ENCODE measurements around the gene BNC2.

BNC2 gene

DNA sequence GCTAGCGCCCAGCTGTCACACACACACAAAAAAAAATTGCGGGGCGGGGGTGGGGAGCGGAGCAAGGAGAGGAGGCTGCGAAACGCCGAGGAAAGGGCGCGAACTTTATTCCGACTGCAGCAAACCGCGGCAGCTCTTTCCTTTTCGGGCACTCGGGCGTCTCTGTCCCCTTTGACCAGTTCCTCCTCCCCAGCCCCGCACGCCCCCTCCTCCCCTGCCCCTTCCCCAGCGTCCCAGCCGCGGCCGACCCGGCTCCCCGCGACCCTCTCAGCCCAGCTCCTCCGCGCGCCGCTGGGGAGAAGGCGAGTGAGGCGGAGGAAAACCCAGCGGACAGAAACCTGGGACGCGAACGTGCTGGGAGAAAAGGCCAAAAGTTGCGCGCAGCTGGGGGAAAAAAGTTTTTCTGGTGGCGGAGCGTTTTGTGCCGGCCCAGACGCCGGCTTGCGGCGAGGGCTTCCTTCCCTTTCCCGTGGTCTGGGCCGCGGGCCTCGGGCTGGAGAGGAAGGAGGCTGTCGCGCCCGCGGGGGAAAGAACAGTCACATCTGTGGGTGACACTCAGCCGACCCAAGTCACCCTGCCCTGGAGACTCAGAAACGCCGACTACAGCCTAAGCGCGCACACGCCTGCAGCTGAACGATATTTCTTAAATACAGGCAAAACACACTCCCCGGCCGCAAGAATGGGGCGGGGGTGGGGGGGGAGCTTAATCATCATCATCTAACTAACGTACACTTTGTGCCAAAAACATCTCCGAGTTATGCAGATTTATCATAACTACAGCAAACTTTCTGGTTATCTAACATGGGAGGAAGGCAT lies 1.1 kb upstream of the BNC2 start:
- H3K36me3 Mint-ChIP-seq (ENCODE audit: low read depth) = no peaks in the 10 kb centered on the region
- H3K27ac Mint-ChIP-seq = peak overlapping the region; percentile 96
- peak overlapping the region; percentile 93 to 96 (median 95) for H3K4me3 Mint-ChIP-seq
- H3K27me3 Mint-ChIP-seq (ENCODE audit: low read depth) = no peaks in the 10 kb centered on the region
- H3K9me3 Mint-ChIP-seq = no peaks in the 10 kb centered on the region
- no peak for TF ChIP-seq CTCF (IDR thresholded peaks at IDR 0.05; ENCODE audit: unreplicated experiment in 3 of 3)
- H3K4me1 Mint-ChIP-seq = peaks cover 38% of the 10 kb centered on the region

DNA sequence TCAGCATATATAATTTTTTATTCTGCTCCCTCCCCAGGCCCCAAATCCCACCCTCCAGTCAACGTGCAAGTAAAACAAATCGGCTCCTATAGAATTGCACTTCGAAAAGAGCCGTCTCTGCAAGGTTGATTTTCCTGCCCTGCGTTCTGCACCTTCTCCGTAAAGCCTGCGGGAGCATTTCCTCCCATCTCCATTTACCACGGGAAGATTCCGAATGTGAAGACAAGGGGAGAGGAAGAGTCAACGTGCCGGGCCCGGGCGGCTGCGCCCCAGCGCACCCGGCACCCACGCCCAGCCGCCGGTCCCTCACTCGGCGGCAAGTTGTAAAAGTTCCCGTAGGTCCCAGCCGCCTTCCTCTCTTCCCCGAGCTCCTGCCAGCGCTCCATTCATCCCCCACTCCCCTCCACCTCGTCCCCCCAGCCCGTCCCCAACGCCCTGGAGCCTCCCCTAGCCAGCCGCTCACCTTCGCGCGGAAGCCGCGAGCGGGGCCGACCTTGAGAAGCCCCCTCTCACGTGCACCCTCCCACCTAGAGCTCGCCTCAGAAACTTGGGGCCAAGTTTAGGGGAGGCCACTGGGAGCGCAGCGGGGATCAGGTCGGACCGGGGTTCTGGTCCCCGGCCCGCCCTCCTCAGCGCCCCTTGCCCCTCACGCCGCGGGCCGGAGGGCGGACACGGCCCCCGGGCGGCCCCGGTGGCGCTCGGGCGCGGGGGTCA lies 431 bp downstream of the BNC2 start:
- Mint-ChIP-seq H3K36me3 (ENCODE audit: low read depth) (no peaks in the 10 kb centered on the region), H3K27ac (peak overlapping the region; percentile 96), H3K9me3 (no peaks in the 10 kb centered on the region), H3K4me1 (peaks cover 46% of the 10 kb centered on the region), H3K27me3 (ENCODE audit: low read depth) (no peaks in the 10 kb centered on the region), H3K4me3 (peak overlapping the region; percentile 93 to 96 (median 95))
- no peak for TF ChIP-seq CTCF (IDR thresholded peaks at IDR 0.05; ENCODE audit: unreplicated experiment in 3 of 3)

DNA sequence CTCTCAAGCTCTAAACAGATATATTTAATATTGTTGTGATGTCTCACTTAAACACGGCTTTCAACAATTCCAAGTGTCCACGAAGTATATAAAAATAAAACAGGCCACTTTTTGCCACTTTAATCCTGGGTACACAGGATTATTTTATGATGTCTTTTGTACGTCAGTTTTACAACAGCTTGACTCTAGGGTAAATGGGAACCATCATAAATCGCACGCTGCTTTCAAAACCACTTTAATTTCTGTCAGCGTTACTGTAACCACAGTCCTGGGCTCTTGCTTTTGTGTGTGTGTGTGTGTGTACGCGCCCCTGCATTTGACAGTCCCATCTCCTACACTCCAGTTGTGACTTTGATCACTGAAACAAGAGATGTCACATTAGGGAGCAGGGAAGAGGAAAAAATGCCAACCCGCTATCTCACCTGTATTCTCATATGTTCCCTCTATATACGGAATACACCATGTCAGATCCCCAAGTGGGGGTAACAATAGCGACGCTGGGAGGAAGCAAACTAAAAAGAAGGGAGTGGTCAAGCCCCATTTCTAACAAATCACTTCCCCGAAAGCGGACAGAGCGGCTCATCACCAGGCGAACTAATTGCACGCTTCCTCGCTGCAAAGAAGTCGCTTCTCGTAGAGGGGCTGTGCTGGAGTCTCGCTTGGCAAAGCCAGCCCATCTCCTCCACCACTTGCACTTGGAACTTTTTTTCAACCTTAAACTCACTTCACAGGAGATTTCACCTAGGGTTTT lies 1.2 kb downstream of the BNC2 start:
- Mint-ChIP-seq H3K4me1 (peaks cover 51% of the 10 kb centered on the region), H3K36me3 (ENCODE audit: low read depth) (no peaks in the 10 kb centered on the region), H3K4me3 (peak overlapping the region; percentile 93 to 96 (median 95)), H3K27ac (peak overlapping the region; percentile 96), H3K27me3 (ENCODE audit: low read depth) (no peaks in the 10 kb centered on the region), H3K9me3 (no peaks in the 10 kb centered on the region)
- no peak for TF ChIP-seq CTCF (IDR thresholded peaks at IDR 0.05; ENCODE audit: unreplicated experiment in 3 of 3)

DNA sequence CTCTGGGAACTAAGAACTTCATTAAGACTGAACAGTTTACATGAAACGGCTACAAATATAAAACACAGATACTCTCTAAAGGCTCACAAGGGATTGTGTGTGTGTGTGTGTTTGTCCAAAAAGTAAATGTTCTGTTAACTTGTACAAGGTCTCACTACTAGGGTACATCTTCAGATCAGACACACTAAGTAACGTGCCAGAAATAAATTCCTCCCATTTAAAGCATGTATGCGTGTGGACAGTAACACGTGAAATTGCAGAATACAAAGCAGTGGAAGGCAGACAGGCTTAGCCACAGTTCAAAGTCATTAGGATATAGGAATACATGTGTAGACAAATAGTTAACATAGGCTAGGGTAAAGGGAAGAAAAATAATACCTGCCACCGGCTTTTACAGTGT lies 1.8 kb downstream of the BNC2 start:
- Mint-ChIP-seq H3K4me1 (peaks cover 54% of the 10 kb centered on the region), H3K36me3 (ENCODE audit: low read depth) (no peaks in the 10 kb centered on the region), H3K9me3 (no peaks in the 10 kb centered on the region), H3K4me3 (peak overlapping the region; percentile 93 to 96 (median 95)), H3K27ac (peak overlapping the region; percentile 96), H3K27me3 (ENCODE audit: low read depth) (no peaks in the 10 kb centered on the region)
- TF ChIP-seq CTCF (IDR thresholded peaks at IDR 0.05; ENCODE audit: unreplicated experiment in 3 of 3) = no peak

DNA sequence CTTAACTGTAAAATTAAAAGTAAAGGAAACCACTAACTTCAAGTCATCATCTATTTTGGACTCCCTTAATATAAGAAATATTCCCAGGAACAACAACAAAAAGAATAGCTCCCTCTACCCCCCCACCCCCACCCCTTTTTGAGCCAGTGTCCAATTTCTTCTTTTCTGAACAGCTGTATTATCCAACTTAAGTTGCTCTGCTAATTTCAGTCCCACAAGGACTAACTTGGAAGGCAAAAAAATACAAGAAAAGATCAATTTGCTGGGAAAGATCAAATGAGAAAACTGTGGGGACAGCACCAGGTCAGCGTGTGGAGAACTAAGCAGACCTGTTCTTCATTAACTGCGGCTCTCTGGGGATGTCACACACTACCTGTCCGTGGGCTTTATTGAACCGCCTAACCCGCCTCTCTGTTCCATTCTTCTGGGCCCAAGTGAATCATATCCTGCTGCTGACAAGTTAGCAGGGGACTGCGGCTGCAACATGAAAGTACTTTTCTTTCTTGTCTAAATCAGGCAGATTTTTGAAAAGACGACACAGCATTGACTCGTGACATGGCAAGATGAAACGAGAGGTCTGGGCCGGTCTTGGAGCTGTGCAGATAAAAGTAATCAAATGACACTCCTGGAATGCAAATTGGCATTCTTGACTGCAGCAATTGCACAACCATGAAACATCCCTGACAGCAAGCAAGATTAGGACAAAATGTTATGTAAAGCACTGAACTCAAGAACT lies 2.7 kb downstream of the BNC2 start:
- Mint-ChIP-seq H3K27ac (peak overlapping the region; percentile 96), H3K9me3 (no peaks in the 10 kb centered on the region), H3K27me3 (ENCODE audit: low read depth) (no peaks in the 10 kb centered on the region), H3K4me1 (peaks cover 54% of the 10 kb centered on the region), H3K4me3 (peak overlapping the region; percentile 93 to 96 (median 95)), H3K36me3 (ENCODE audit: low read depth) (no peaks in the 10 kb centered on the region)
- no peak for TF ChIP-seq CTCF (IDR thresholded peaks at IDR 0.05; ENCODE audit: unreplicated experiment in 3 of 3)
